Fibroblast of the aortic adventitia (primary cell): ENCODE data around the gene ANKRD13D. TPM values are rescaled to one million over a fixed set of nuclear protein-coding genes. Genes with fewer than 3 reads are reported as not detected.
A peak's percentile ranks its signal among the peaks of the same experiment; 100 is the strongest.

Experiments used
- DNase-seq: peaks from one replicate; pipeline ENCODE4 v3.0.0-alpha.2; 2010; ENCODE audit warnings: low read depth
- H3K4me3 ChIP-seq: 2 replicates; pipeline ENCODE4 v1.5.1; 2011; ENCODE audit warnings: low read depth, mild to moderate bottlenecking, control low read depth, low read length, moderate library complexity
- CTCF ChIP-seq: IDR thresholded peaks from 2 replicates; pipeline ENCODE4 v1.5.1; 2011; ENCODE audit warnings: mild to moderate bottlenecking, low read length, control low read depth, inconsistent platforms; ENCODE audit not compliant: insufficient read depth
- total RNA-seq: library from RNA; depleted of rRNA; stranded (reverse); fragments of >200 nt; gene quantifications from 2 replicates; pipeline ENCODE4 v1.2.3, GENCODE V29; 2012; ENCODE audit warnings: low replicate concordance

ANKRD13D gene
- total RNA-seq, 1 donor, result 25.3 TPM

DNA sequence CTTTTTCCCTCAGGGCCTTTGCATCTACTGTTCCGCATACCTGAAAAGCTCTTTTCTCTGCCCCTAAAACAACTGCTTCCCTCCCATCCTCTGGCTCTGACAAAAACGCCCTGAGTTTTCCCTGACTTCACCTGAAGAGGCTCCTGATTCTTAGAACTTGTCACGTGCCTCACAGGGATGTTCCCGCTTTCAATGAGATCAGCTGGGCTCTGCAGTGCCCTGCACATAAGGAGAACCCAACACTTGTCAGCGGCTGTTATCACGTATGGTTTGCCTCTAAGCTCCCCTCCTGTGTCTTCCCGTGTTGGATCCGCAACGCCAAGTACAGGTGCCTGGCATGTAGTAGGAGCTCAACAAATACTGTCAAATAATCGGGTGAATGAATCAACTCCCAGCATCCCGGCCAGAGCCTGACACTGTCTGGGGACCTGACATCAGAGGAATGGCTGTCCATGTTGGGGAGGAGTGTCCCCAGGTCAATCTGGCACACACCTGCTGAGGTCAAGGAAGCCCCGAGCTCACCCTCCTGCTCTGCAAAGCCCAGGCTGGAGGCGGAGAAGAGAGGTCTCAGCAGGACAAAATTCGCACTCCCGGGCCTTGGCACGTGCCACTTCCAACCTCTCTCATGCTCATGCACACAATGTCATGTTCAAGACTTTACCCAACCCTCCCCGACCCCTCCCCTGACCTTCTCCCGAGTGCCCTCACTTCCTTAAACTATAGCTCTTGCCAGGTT is 27.0 kb upstream of the ANKRD13D start:
- no peak for DNase-seq
- TF ChIP-seq CTCF, result no peak
- H3K4me3 ChIP-seq, result no peak overlapping the region

DNA sequence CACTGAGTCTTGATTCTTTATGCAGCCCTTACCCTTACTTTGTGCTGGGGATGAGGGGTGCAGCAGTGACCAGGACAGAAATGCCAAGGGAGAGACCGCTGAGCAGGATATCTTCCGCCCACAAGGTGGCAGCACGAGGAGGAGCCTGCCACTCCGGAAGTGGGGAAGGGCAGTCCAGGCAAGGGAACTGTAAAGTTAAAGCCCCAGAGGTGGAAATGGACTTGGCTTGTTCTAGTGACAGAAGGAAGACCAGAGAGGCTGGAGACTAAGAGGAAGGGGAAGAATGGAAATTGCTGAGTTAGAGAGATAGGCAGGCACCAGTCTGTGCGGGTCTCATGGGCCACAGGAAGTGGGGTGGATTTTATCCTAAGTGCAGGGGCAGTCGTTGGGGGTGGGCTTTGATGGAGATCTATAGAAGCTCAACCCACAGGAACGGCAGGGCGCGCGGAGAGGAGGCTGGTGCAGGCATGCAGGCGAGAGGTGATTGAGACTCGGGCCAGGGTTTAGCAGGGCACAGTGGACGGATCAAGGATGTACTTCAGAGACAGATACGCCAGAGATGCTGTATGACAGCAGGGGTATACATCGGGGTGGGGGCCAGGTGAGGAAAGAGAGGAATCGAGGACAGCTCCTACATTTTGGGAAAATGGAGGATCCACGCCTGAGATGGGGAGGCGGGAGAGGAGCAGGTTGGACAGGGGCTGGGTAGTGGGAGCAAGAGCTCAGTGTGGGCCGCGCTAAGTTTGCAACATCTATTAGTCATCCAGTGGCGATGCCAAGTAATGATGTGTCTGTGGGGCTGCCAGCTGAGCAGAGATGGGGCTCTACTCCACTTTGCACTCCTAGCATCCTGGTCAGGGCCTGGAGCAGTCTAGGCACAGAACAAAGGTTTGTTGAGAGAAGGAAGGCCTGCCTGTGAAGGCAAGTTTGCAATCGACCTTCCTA is 26.1 kb upstream of the ANKRD13D start:
- peak; percentile 87 for DNase-seq
- peak; percentile 85 for TF ChIP-seq CTCF
- no peak overlapping the region for H3K4me3 ChIP-seq

DNA sequence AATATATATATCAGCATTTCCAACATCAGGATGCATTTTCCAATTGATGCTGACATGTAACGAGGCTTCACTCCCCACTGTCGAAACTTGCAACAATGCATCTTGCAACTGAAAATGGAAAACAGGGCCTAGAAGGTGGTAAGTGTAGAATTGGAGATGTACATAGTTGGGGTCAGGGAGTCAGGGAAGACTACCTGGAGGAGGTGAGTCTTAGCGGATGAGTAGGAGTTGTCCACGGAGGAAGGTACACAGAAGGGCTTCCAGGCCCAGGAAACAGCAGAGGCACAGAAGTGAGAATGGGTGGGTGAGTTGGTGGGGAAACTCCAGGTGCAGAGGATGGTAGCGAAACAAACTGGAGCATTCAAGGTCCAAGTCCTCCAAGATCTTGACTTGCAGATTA is 24.8 kb upstream of the ANKRD13D start:
- no peak overlapping the region for H3K4me3 ChIP-seq
- DNase-seq, result no peak
- no peak for TF ChIP-seq CTCF

DNA sequence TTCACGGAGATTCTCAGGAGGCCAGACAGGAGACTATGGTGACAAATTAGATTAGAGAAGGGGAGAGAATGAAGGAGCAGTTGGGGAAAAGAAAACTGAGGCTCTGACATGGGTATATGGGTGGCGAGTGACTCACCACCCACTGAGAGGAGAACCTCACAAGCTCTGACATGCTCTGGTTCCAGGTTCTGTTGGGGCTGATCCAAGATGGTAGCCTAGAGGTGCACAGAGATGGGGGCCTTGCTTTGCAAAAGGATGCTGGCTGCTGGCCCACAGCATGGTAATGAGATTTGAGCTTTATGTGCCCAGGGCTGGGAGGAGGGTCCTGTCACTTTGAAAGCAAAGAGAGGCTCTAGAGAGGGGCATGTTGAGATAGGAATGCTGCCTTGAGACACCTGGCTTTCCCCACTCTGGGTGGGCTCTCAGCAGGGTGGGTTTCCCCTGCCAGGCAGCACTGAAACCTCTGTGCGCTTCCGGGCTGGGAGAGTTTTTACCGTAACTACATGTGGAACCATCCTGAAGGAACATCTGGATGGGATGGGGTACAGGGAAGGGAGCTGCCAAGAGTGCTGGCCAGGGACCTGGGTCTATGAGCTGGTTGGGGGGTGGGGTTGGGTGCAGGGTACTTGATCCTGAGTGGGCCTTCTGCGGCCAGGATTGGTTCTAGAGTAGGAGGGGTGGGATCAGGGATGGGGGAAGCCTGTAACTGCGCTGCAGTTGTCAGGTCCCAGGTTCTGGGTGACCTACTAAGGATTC is 24.0 kb upstream of the ANKRD13D start:
- no peak for DNase-seq

GRCh38 chr11:67265633-67266448 is 23.3 kb upstream of the ANKRD13D start:
- peak; percentile 56 for TF ChIP-seq CTCF
- H3K4me3 ChIP-seq, result peak overlapping the region; percentile 83
- DNase-seq, result peak; percentile 53

More for the DNA sequence above, 24.0 kb upstream of the ANKRD13D start:
- H3K4me3 ChIP-seq, result no peak overlapping the region
- no peak for TF ChIP-seq CTCF
